Measurements from ENCODE around the gene STK4.

STK4 gene

GRCh38 chr20:45039475-45039820 lies 73.1 kb downstream of the STK4 start:
- no peak for DNase-seq (ENCODE audit: low read depth)
- TF ChIP-seq, protein P1, sequence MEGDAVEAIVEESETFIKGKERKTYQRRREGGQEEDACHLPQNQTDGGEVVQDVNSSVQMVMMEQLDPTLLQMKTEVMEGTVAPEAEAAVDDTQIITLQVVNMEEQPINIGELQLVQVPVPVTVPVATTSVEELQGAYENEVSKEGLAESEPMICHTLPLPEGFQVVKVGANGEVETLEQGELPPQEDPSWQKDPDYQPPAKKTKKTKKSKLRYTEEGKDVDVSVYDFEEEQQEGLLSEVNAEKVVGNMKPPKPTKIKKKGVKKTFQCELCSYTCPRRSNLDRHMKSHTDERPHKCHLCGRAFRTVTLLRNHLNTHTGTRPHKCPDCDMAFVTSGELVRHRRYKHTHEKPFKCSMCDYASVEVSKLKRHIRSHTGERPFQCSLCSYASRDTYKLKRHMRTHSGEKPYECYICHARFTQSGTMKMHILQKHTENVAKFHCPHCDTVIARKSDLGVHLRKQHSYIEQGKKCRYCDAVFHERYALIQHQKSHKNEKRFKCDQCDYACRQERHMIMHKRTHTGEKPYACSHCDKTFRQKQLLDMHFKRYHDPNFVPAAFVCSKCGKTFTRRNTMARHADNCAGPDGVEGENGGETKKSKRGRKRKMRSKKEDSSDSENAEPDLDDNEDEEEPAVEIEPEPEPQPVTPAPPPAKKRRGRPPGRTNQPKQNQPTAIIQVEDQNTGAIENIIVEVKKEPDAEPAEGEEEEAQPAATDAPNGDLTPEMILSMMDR (IDR thresholded peaks at IDR 0.05; ENCODE audit: control insufficient read depth, extremely low read depth, insufficient read depth), result no peak
- H3K4me3 ChIP-seq (ENCODE audit: low read depth, low read length), result no peak overlapping the region

DNA sequence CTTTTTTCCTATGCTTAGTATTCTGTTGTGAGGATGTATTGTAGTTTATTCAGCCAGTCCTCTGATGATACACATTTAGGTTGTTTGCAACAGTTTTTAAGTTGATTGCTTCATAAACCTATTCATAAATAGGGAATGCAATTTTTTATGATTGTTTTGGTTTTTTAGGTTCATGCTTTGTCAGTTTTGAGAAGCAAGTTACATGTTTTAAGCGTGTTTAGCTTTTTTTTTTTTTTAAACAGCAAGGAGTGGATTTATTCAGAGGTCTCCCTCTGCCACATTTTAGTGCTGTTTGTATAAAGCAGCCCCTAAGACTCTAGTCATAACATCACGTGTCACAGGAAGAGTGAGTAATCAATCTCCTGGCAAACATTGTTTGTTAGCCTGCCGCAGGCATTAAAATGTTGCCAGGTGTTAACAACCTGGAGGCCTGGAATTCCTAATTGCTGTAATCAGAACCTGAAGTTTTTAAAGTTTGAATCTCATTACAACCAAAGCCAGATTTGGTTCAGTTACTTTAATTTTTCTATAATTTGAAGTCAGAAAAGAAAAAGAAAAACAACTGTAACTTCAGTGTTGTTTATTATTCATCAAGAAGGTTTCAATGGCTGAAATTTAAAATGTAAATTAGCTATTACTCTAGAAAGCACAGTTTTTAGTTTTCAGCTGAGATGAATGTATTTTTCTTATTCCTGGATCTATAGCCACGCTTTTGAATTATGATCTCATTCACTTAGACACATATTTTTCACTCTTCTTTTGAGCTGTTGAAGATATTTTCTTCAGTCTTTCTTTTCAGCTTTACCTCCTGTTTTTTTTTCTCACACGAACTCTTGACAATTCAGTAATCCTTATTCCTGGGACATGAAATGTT lies 75.4 kb downstream of the STK4 start:
- TF ChIP-seq, protein P1 (IDR thresholded peaks at IDR 0.05; ENCODE audit: control insufficient read depth, extremely low read depth, insufficient read depth), result no peak

DNA sequence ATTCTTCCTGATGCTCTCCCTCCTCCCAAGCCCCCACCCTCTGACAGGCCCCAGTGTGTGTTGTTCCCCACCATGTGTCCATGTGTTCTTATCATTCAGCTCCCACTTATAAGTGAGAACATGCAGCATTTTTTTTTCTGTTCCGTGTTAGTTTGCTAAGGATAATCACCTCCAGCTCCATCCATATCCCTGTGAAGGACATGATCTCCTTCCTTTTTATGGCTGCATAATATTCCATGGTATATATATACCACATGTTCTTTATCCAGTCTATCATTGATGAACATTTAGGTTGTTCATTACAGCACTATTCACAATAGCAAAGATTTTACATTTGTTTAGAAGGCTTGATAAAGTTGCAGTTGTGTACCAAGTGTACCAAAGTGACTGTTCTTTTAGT lies 76.7 kb downstream of the STK4 start:
- no peak for DNase-seq (ENCODE audit: low read depth)
- H3K4me3 ChIP-seq (ENCODE audit: low read depth, low read length), result no peak overlapping the region
- TF ChIP-seq, protein P1 (IDR thresholded peaks at IDR 0.05; ENCODE audit: control insufficient read depth, extremely low read depth, insufficient read depth), result no peak

More for the DNA sequence above, 75.4 kb downstream of the STK4 start:
- H3K4me3 ChIP-seq (ENCODE audit: low read depth, low read length), result no peak overlapping the region
- no peak for DNase-seq (ENCODE audit: low read depth)

- H3K4me3 ChIP-seq (ENCODE audit: low read depth, low read length), result no peak overlapping the region
- TF ChIP-seq, protein P1 (IDR thresholded peaks at IDR 0.05; ENCODE audit: control insufficient read depth, extremely low read depth, insufficient read depth), result peak; percentile 89
- peak; percentile 69 for DNase-seq (ENCODE audit: low read depth)
Measured at GRCh38 chr20:45044084-45044573, 77.8 kb downstream of the STK4 start.

DNA sequence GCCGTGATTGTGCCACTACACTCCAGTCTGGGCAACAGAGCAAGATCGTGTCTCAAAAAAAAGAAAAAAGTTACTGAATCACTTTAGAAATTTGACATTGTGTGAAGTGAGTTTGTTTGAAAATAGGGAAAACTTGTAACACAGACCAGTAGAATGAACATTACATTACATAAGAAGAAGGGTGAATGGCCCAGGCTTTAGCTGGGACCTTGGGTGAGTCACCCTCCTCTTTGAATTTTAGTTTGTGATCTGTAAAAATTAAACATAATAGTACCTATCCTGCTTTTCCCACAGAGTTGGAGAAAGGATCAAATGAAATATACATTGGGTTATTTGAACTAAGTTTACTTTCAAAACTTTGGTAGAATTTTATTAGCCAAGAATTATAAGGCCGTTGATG lies 78.3 kb downstream of the STK4 start:
- H3K4me3 ChIP-seq (ENCODE audit: low read depth, low read length), result no peak overlapping the region
- TF ChIP-seq, protein P1 (IDR thresholded peaks at IDR 0.05; ENCODE audit: control insufficient read depth, extremely low read depth, insufficient read depth), result no peak
- DNase-seq (ENCODE audit: low read depth), result peak; percentile 8

DNA sequence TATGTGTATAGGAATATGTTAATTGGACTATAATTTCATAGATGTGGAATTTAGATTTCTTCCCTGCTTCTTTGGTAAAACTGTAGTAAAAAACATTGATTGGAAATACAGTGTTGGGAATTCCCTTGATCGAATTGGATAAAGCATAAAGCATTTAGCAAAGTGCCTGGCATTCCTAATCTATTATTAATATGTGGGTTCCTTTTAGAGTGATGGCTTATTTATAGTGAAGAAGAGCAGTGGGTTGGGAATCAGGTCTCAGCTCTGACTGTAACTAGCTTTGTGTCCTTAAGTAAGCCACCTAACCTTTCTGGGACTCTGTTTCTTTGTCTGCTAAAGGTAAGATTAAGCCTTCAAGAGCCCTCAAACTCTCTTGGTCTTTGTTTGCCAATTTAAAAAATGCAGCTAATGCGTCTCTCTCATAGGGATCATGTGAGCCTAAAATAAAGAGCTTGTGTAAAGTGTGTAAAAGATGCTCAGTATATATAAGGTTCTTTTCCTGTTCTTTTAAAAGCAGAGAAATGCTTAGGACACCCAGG lies 81.3 kb downstream of the STK4 start:
- TF ChIP-seq, protein P1 (IDR thresholded peaks at IDR 0.05; ENCODE audit: control insufficient read depth, extremely low read depth, insufficient read depth), result no peak
- H3K4me3 ChIP-seq (ENCODE audit: low read depth, low read length), result no peak overlapping the region
- no peak for DNase-seq (ENCODE audit: low read depth)

All from LNCaP clone FGC (cell line).